H1 (cell line): ENCODE results near the gene XIRP1. TPM values are rescaled to one million over a fixed set of nuclear protein-coding genes. Genes with fewer than 3 reads are reported as not detected.

Experiments used
- CTCF ChIA-PET: fragments of 300-600 bp; sonication (Branson Sonifier 250); formaldehyde crosslinking; loops from one replicate; lab custom pipeline; 2021; ENCODE audit not compliant: partially characterized antibody; lab: Charles Lee
- POLR2A ChIA-PET: fragments of 300-600 bp; sonication (Branson Sonifier 250); formaldehyde crosslinking; loops from one replicate; lab custom pipeline; 2021; ENCODE audit warnings: inconsistent platforms; ENCODE audit not compliant: partially characterized antibody; lab: Charles Lee
- DNase-seq, 2 experiments: peaks; one replicate each; pipeline versions ENCODE4 v3.0.0 to v3.0.0-alpha.2; 2010 to 2022; ENCODE audit warnings: low spot score in 2 of 2, low read depth in 1 of 2, mixed read lengths in 1 of 2
- FAIRE-seq: peaks from 2 replicates; lab custom pipeline; 2011; peaks lifted over from hg19 to GRCh38; lab: Jason Lieb, UNC
- H2AFZ ChIP-seq: 2 replicates; pipeline ENCODE4 v1.8.1; 2012; ENCODE audit warnings: low read length, inconsistent platforms
- H2AK5ac ChIP-seq: 2 replicates; pipeline ENCODE4 v1.6.1; 2013; ENCODE audit warnings: low read depth, low read length
- H2BK120ac ChIP-seq: replicated peaks from 2 replicates; pipeline ENCODE3; 2013; ENCODE audit warnings: low read depth, low read length, inconsistent platforms
- H2BK12ac ChIP-seq: 2 replicates; pipeline ENCODE4 v1.6.1; 2013; ENCODE audit warnings: low read depth, low read length
- H2BK15ac ChIP-seq: 2 replicates; pipeline ENCODE4 v1.6.1; 2013; ENCODE audit warnings: low read length
- H2BK20ac ChIP-seq: 2 replicates; pipeline ENCODE4 v1.6.1; 2013; ENCODE audit warnings: low read length
- H2BK5ac ChIP-seq: 2 replicates; pipeline ENCODE4 v1.6.1; 2013; ENCODE audit warnings: low read depth, low read length
- H3K14ac ChIP-seq: 2 replicates; pipeline ENCODE4 v1.6.1; 2013; ENCODE audit warnings: inconsistent platforms; ENCODE audit not compliant: insufficient read length
- H3K18ac ChIP-seq: 2 replicates; pipeline ENCODE4 v1.6.1; 2013; ENCODE audit warnings: low read length; ENCODE audit errors: extremely low read depth
- H3K23ac ChIP-seq: 2 replicates; pipeline ENCODE4 v1.6.1; 2013; ENCODE audit warnings: inconsistent platforms; ENCODE audit not compliant: insufficient read length
- H3K23me2 ChIP-seq: 2 replicates; pipeline ENCODE4 v1.6.1; 2013; ENCODE audit warnings: low read depth, low read length
- H3K27ac ChIP-seq: 2 replicates; pipeline ENCODE4 v1.6.1; 2011; ENCODE audit warnings: low read depth, low read length, inconsistent platforms
- H3K27me3 ChIP-seq, 4 experiments: replicated peaks in 1 of 4; 1 replicate in 1 of 4; 2 replicates in 3 of 4; pipeline versions ENCODE4 v1.6.1 to v1.8.1; 2011 to 2013; ENCODE audit warnings: low read length in 3 of 4, mild to moderate bottlenecking in 3 of 4, inconsistent platforms in 2 of 4, mixed read lengths in 2 of 4, moderate library complexity in 1 of 4; ENCODE audit not compliant: control insufficient read depth in 3 of 4, insufficient read depth in 3 of 4; ENCODE audit errors: extremely low read depth in 1 of 4
- H3K36me3 ChIP-seq, 4 experiments: 2 replicates each; pipeline versions ENCODE4 v1.6.1 to v1.8.1; 2011 to 2013; ENCODE audit warnings: mild to moderate bottlenecking in 4 of 4, low read length in 3 of 4, moderate library complexity in 2 of 4, control low read depth in 1 of 4, inconsistent platforms in 1 of 4; ENCODE audit not compliant: insufficient read depth in 4 of 4, control insufficient read depth in 2 of 4
- H3K4ac ChIP-seq: replicated peaks from 2 replicates; pipeline ENCODE3; 2013; ENCODE audit warnings: low read length, low read depth, mixed read lengths, inconsistent platforms; ENCODE audit not compliant: insufficient read length
- H3K4me1 ChIP-seq, 4 experiments: replicated peaks in 1 of 4; 1 replicate in 1 of 4; 2 replicates in 3 of 4; pipeline versions ENCODE4 v1.6.1 to v1.8.1; 2011 to 2013; ENCODE audit warnings: low read length in 3 of 4, inconsistent platforms in 2 of 4, mixed read lengths in 1 of 4; ENCODE audit not compliant: insufficient read depth in 4 of 4, control insufficient read depth in 3 of 4
- H3K4me2 ChIP-seq, 2 experiments: 2 replicates each; pipeline versions ENCODE4 v1.6.1 to v1.8.1; 2011 to 2013; ENCODE audit warnings: low read depth in 2 of 2, low read length in 2 of 2, control low read depth in 1 of 2, inconsistent platforms in 1 of 2, mild to moderate bottlenecking in 1 of 2; ENCODE audit not compliant: insufficient read depth in 1 of 2
- H3K4me3 ChIP-seq, 4 experiments: fragments of 200-600, 300-600 bp in 1 of 4; sonication (generic), shearing (Covaris generic), sonication (Bioruptor Twin) in 1 of 4; 2 replicates each; pipeline versions ENCODE4 v1.5.1 to v1.8.1; 2011 to 2016; ENCODE audit warnings: low read length in 4 of 4, low read depth in 3 of 4, control low read depth in 2 of 4, inconsistent platforms in 2 of 4, mild to moderate bottlenecking in 2 of 4, mixed read lengths in 1 of 4, moderate library complexity in 1 of 4; ENCODE audit not compliant: insufficient read depth in 2 of 4; ENCODE audit errors: extremely low read depth in 1 of 4
- H3K56ac ChIP-seq: replicated peaks from 2 replicates; pipeline ENCODE3; 2013; ENCODE audit warnings: low read depth, mild to moderate bottlenecking, mixed read lengths, low read length, inconsistent platforms; ENCODE audit not compliant: insufficient read length
- H3K79me1 ChIP-seq: 2 replicates; pipeline ENCODE4 v1.6.1; 2013; ENCODE audit warnings: low read depth, low read length, control low read depth
- H3K79me2 ChIP-seq, 2 experiments: 2 replicates each; pipeline versions ENCODE4 v1.6.1 to v1.8.1; 2012 to 2013; ENCODE audit warnings: low read length in 2 of 2, mild to moderate bottlenecking in 2 of 2, inconsistent platforms in 1 of 2; ENCODE audit not compliant: insufficient read depth in 2 of 2, control insufficient read depth in 1 of 2
- H3K9ac ChIP-seq, 4 experiments: replicated peaks in 1 of 4; 1 replicate in 1 of 4; 2 replicates in 3 of 4; pipeline versions ENCODE4 v1.6.1 to v1.8.1; 2011 to 2013; ENCODE audit warnings: low read depth in 3 of 4, low read length in 3 of 4, control low read depth in 2 of 4, mild to moderate bottlenecking in 2 of 4, moderate library complexity in 2 of 4, inconsistent platforms in 1 of 4; ENCODE audit errors: extremely low read depth in 1 of 4
- H3K9me3 ChIP-seq, 2 experiments: 2 replicates each; pipeline versions ENCODE4 v1.6.1 to v1.8.1; 2012 to 2013; ENCODE audit warnings: mild to moderate bottlenecking in 2 of 2, moderate library complexity in 2 of 2, control low read depth in 1 of 2, inconsistent platforms in 1 of 2, low read depth in 1 of 2, low read length in 1 of 2, mixed read lengths in 1 of 2; ENCODE audit not compliant: insufficient read depth in 2 of 2
- H4K20me1 ChIP-seq, 2 experiments: replicated peaks in 1 of 2; 2 replicates each; pipeline versions ENCODE3 to v1.8.1; 2011 to 2013; ENCODE audit warnings: inconsistent platforms in 2 of 2, low read length in 2 of 2, mild to moderate bottlenecking in 1 of 2; ENCODE audit not compliant: insufficient read depth in 2 of 2, control insufficient read depth in 1 of 2
- H4K5ac ChIP-seq: 2 replicates; pipeline ENCODE4 v1.6.1; 2013; ENCODE audit warnings: low read length, low read depth, mixed read lengths, inconsistent platforms; ENCODE audit not compliant: insufficient read length
- H4K8ac ChIP-seq: 2 replicates; pipeline ENCODE4 v1.8.0; 2013; ENCODE audit warnings: mild to moderate bottlenecking, moderate library complexity, low read length, inconsistent platforms; ENCODE audit not compliant: insufficient read depth; ENCODE audit errors: extremely low read depth
- H4K91ac ChIP-seq: replicated peaks from 2 replicates; pipeline ENCODE3; 2013; ENCODE audit warnings: low read length, mixed read lengths, inconsistent platforms; ENCODE audit not compliant: insufficient read length
- BCL11A ChIP-seq, 2 experiments: IDR thresholded peaks; one replicate each; pipeline ENCODE4 v1.6.1; 2011; ENCODE audit warnings: low read depth in 2 of 2, low read length in 2 of 2, mild to moderate bottlenecking in 2 of 2
- E2F6 ChIP-seq: IDR thresholded peaks from 2 replicates; pipeline ENCODE4 v1.6.1; 2012; ENCODE audit warnings: inconsistent platforms
- EZH2 ChIP-seq: fragments of 200-600 bp; sonication (generic); IDR thresholded peaks from 2 replicates; pipeline ENCODE4 v1.7.1; 2012; ENCODE audit warnings: low read depth, mild to moderate bottlenecking, moderate library complexity, low read length, inconsistent platforms; ENCODE audit not compliant: severe bottlenecking
- JUN ChIP-seq: IDR thresholded peaks from 2 replicates; pipeline ENCODE4 v1.6.1; 2011; ENCODE audit warnings: low read depth, mild to moderate bottlenecking, improper control_type of control experiment, low read length
- PHF8 ChIP-seq: fragments of 200-600 bp; sonication (generic); conservative IDR thresholded peaks from 2 replicates; pipeline ENCODE4 v1.7.1; 2012; ENCODE audit warnings: low read depth, mild to moderate bottlenecking, inconsistent platforms, low read length, moderate library complexity
- POLR2AphosphoS5 ChIP-seq: IDR thresholded peaks from 2 replicates; pipeline ENCODE4 v1.6.1; 2011; ENCODE audit warnings: low read depth, low read length
- POU5F1 ChIP-seq: IDR thresholded peaks from 2 replicates; pipeline ENCODE4 v1.6.1; 2011; ENCODE audit warnings: low read depth, mild to moderate bottlenecking, low read length, moderate library complexity
- RAD21 ChIP-seq, 2 experiments: IDR thresholded peaks in 1 of 2; conservative IDR thresholded peaks in 1 of 2; 2 replicates each; pipeline ENCODE4 v1.6.1; 2011; ENCODE audit warnings: low read depth in 2 of 2, low read length in 2 of 2, improper control_type of control experiment in 1 of 2, inconsistent platforms in 1 of 2, mild to moderate bottlenecking in 1 of 2, moderate library complexity in 1 of 2
- SIN3A ChIP-seq, 2 experiments: IDR thresholded peaks in 1 of 2; conservative IDR thresholded peaks in 1 of 2; 2 replicates each; pipeline ENCODE4 v1.6.1; 2011 to 2012; ENCODE audit warnings: low read length in 2 of 2, improper control_type of control experiment in 1 of 2, low read depth in 1 of 2, mild to moderate bottlenecking in 1 of 2
- SIRT6 ChIP-seq: IDR thresholded peaks from one replicate; pipeline ENCODE4 v1.7.1; 2012; ENCODE audit warnings: low read length, inconsistent platforms
- SP4 ChIP-seq: IDR thresholded peaks from 2 replicates; pipeline ENCODE4 v1.6.1; 2012; ENCODE audit warnings: low read length, inconsistent platforms
- SUZ12 ChIP-seq: fragments of 200-600 bp; sonication (generic); IDR thresholded peaks from 2 replicates; pipeline ENCODE4 v1.6.1; 2012; ENCODE audit warnings: mild to moderate bottlenecking, inconsistent platforms, low read length, moderate library complexity, mixed read lengths
- TBP ChIP-seq: IDR thresholded peaks from 2 replicates; pipeline ENCODE4 v1.6.1; 2011; ENCODE audit warnings: low read depth, low read length, improper control_type of control experiment
- TEAD4 ChIP-seq: IDR thresholded peaks from 2 replicates; pipeline ENCODE4 v1.6.1; 2012; ENCODE audit warnings: low read depth, low read length, inconsistent platforms, mixed read lengths
- WGBS, 2 experiments: shearing (Covaris generic) in 1 of 2; methylation state at CpG; one replicate each; pipeline versions ENCODE4 v1.1.6 to v1.1.7; 2013 to 2015; ENCODE audit warnings: low lambda C conversion rate in 2 of 2, mixed read lengths in 2 of 2, inconsistent platforms in 1 of 2, low coverage in 1 of 2, missing lambda C conversion rate in 1 of 2; ENCODE audit not compliant: insufficient replicate concordance in 2 of 2, insufficient coverage in 1 of 2, insufficient read length in 1 of 2; ENCODE audit errors: extremely low coverage in 1 of 2, missing lambda C conversion rate in 1 of 2; 5-methylcytosine and 5-hydroxymethylcytosine counted together
- polyA plus RNA-seq, 7 experiments: library from polyadenylated mRNA; depleted of rRNA in 3 of 7; stranded (reverse) in 5 of 7; unstranded in 2 of 7; fragments of >200 nt in 5 of 7; fragments of 200-250 nt in 2 of 7; gene quantifications; 1 replicate in 5 of 7; 2 replicates in 1 of 7; 4 replicates in 1 of 7; pipeline versions ENCODE4 v1.2.1 to v1.2.3, GENCODE V29; 2011 to 2013; ENCODE audit warnings: missing spikeins in 2 of 7, mixed read lengths in 2 of 7
- total RNA-seq: library from RNA; stranded (reverse); fragmentation: NEBNext Ultra II Directional; extraction: Animal tissue kit (Norgen Biotek cat#: 25700); gene quantifications from 2 replicates; pipeline ENCODE4 v1.2.1, GENCODE V29; 2021

The XIRP1 gene
- total and polyA plus RNA-seq, 2 of the 8 experiments (the other 6 are each of a cell fraction or from before 2014, with no cell fraction given): not detected

- ChIA-PET POLR2A (no interaction called here), CTCF (interaction anchor here (1.3 to 15.2 kb wide), 5 partner anchors 11 to 81 kb away, joined by 3 to 198 read pairs (median 8); partner anchors contain the start of gene XIRP1)
- 86% methylated on average over 3 of the region's 3 CpGs; no CpG with 5 or more reads in 1 of the 2 experiments for WGBS, 2 experiments
Observed at GRCh38 chr3:39210078-39210477, 17.7 kb upstream of the XIRP1 start.

More at GRCh38 chr3:39210078-39210477, 17.7 kb upstream of the XIRP1 start:
- H3K4me1 ChIP-seq: peaks cover 0 to 11% (median 6%) of the 10 kb centered on the region in 4 experiments; a peak in 5 of 7 replicates
- TF ChIP-seq POLR2AphosphoS5 (no peak), POU5F1 (no peak), SP4 (no peak), BCL11A (IDR thresholded peaks at IDR 0.05; ENCODE audit: low read depth in 2 of 2, low read length in 2 of 2) (no peak), E2F6 (no peak), TEAD4 (no peak), EZH2 (no peak), JUN (no peak), RAD21 (IDR thresholded peaks at IDR 0.05 in 1 of 2, conservative IDR thresholded peaks at IDR 0.05 in 1 of 2; ENCODE audit: low read depth in 2 of 2, low read length in 2 of 2) (no peak), TBP (no peak), PHF8 (no peak), SUZ12 (no peak), SIRT6 (no peak), SIN3A (conservative IDR thresholded peaks at IDR 0.05 in 1 of 2, IDR thresholded peaks at IDR 0.05 in 1 of 2; ENCODE audit: low read depth in 1 of 2, low read length in 2 of 2) (no peak)
- H2BK20ac ChIP-seq: no peak overlapping the region
- no peak overlapping the region for H2BK15ac ChIP-seq
- H3K27ac ChIP-seq: no peak overlapping the region
- no peak overlapping the region for H3K14ac ChIP-seq
- H4K8ac ChIP-seq: no peak overlapping the region
- no peaks in the 10 kb centered on the region for H4K20me1 ChIP-seq
- no peaks in the 10 kb centered on the region for H3K23me2 ChIP-seq
- no peak overlapping the region for H2AFZ ChIP-seq
- H3K27me3 ChIP-seq: no peaks in the 10 kb centered on the region
- H2AK5ac ChIP-seq: no peak overlapping the region
- no peak overlapping the region for H4K5ac ChIP-seq
- H3K56ac ChIP-seq: no peak overlapping the region
- no peak overlapping the region for H3K23ac ChIP-seq
- H2BK12ac ChIP-seq: no peak overlapping the region
- no peak overlapping the region for H3K4me2 ChIP-seq
- DNase-seq: no peak
- no peak for FAIRE-seq
- H3K79me2 ChIP-seq: no peaks in the 10 kb centered on the region
- no peak overlapping the region for H3K4me3 ChIP-seq
- H2BK5ac ChIP-seq: no peak overlapping the region
- no peak overlapping the region for H3K4ac ChIP-seq
- H3K79me1 ChIP-seq: no peaks in the 10 kb centered on the region
- H3K9me3 ChIP-seq: no peaks in the 10 kb centered on the region
- no peaks in the 10 kb centered on the region for H3K36me3 ChIP-seq
- H3K9ac ChIP-seq: no peak overlapping the region
- no peak overlapping the region for H2BK120ac ChIP-seq
- no peak overlapping the region for H4K91ac ChIP-seq
- H3K18ac ChIP-seq: no peak overlapping the region
